HG03135 (cell line): Measurements from ENCODE around the gene FBXO36.
"Not testable (repeated sequence)": the region's sequence is repeated elsewhere in the genome, so short reads cannot be mapped to it uniquely, and the experiment has no call there.

Source experiments
- ATAC-seq: cut with Tn5 transposase; IDR thresholded peaks from one replicate; pipeline ENCODE4 v1.9.1; 2021; ENCODE audit warnings: mild to moderate bottlenecking, moderate library complexity; ENCODE audit not compliant: unreplicated experiment

The FBXO36 gene, protein sequence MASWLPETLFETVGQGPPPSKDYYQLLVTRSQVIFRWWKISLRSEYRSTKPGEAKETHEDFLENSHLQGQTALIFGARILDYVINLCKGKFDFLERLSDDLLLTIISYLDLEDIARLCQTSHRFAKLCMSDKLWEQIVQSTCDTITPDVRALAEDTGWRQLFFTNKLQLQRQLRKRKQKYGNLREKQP

DNA sequence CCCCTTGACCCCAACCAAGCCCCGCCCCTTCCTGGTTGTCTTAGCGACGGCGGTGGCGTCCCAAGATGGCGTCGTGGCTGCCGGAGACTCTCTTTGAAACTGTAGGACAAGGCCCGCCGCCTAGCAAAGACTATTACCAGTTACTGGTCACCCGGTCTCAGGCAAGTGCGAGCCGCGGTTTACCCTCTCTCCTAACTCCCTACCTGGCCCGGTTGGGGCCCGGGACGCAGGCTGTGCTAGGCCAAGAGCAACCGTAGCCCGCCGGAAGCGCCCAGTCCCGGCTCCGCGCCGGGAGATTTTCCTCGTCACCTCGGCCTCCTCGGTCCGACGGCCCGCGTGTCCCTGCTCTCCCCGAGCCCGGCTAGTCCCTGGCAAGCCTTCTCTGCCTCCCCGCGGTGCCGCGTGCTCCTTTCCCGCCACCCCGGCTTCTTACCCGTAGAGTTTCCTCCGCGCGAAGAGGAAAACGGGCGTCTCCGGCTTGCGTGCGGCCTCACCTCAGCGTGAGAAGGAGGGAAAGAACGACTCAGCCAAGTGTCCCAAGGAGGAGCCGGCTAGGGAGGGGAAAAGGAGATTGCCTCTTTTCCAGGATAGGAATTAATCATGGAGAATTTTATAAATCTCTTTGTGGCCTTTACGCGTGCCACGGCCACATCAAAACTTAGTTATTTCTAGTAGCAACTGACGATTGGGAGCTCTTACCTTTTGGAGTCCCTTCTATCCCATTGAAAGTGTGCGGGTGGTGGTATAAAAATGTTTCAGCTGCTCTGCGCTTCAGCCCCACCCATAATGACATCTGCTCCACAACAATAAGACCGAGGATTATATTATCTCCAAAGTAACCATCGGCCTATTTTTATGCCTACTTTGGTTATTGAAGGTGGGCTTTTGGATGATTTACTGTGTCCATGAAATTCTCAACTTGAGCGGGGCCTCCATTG, at the start of gene FBXO36:
Gene FBXO36 (plus strand): TSS at position 55 of the 938 bp plus-strand sequence. CDS start 11 bp downstream, at position 66.
- peak; percentile 62 for ATAC-seq

DNA sequence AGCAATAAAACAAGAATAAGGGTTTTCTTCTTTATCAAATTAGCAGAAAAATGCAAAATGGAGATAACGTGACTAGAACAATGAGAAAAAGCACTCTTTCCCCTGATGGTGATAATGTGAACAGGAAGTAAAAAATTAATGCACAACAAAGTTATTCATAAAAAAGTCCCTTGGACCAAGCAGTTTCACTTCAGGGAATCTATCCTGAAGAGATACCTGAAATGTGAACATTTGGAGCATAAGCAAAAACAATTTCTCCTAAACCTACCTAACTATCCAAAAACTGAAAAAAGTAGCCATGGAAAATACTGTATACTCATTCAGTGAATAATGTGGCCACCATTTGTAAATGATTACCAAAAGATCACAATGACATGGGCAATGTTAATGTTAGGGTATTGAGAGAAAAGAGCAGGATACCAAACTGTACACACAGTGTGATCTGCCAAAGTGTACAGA, 49.2 kb upstream of the FBXO36 start:
- peak; percentile 91 for ATAC-seq

DNA sequence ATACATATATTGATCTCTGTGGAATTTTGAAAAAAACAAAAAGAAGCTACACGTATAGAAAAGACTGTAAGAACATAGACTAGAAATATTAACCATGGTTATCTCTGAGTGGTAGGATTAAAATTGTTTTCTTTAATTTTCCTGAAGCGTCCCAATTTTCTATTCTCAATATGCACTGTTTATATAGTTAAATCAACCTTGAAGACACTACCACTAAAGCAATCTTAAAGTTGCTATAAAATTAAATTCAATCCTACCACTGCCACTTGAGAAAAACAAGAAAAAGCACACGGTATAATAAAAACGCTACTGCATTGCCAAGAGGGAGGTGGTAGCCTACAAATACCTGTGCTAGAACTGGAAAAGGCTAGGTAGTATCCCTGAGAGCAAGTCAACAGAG, 47.7 kb upstream of the FBXO36 start:
- ATAC-seq, result no peak

DNA sequence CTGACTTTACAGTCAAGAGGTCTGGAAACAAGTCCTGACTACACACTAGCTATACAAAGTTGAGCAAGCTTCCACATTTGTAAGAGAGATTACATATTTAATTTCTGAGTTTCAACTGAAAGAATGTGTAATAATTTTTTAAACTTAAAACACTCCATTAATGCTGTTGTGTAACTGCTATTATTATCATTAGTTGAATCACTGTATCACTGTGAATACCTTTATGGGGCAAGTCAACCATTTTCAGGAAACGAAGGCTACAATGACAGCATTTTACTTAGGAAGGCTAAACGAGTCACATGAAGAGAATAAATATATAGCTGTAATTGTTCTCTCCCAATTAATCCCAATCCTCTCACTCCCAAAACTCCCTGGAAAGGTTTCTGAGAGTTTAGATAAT, 46.8 kb upstream of the FBXO36 start:
- ATAC-seq, result no peak

DNA sequence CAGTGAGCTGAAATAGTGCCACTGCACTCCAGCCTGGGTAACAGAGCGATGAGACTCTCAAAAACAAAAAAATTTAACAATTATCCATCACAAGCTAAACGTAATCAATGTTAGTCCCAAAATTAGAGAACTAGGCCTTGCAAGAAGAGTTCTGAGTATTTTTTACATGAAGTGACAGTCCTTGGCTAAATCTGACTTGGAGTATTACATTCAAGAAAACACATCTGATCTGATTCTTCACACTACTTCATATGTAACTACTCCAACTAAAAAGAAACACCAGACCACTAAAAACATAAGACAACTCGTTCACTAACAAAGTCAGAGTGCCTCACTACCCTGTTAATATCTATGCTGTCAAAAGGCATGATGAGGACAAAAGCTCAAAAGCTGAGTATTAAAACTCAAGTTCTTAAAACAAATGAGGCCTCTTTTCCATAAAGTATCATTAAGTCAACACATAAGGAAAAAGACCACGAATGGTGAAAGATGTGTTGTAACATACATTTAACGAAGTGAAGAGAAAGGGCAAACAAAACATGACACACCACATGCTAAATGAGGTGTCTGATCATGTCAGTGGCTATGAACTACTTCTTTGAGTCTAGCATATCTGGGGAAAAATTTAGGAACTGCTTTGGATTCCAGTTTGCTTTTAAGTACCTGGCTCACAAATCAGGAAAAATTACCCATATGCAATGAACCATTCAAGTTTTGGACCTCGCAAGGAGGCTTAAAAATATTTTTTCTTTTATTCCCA, 42.9 kb upstream of the FBXO36 start:
- ATAC-seq, result no peak

DNA sequence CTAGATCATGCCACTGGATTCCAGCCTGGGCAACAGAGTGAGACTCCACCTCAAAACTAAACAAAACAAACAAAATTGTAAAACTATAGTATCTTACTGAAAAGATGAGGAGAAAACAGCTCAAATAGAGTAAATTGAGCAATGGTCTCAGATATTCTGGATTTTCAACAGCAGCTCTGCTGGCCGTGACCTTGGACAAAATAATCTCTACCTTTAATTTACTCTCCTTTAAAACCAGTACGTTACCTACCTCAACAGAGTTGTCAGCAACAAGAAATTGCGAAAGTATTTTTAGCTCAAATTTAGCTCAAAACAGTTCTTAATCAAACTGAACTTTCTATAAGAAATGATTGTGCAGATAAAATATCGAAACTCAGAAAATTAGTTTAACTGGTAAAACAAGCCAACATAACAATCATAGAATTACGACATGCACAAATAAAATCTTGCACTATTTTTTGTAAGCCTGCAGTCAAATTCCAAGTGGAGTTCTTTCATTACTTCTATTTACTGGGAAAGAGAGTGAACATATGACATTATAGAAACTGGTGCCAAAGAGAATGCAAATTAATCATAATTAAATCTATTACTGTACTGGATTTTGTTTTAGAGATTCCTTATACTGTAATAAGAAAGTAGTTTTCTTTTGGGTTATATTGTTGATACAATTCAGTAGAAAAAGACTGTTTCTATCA, 41.3 kb upstream of the FBXO36 start:
- ATAC-seq, result no peak

DNA sequence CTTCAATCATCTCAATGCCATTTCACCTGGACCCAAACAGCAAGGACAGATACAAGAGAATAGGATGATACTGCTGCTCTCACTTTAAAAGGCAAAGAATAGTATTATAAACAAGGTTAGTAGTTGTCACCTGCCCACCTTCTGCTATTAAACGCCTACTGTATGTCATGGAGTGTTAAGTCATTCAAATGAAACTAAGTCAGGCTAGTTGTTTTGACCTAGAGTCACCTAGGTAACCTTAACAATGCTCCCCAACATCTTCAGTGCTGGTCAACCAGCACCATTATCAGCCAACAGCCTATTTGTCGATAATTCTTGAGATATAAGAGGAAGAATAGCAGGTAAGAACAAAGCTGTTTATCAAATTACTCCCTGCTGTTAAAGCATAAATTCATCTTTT, 39.7 kb upstream of the FBXO36 start:
- no peak for ATAC-seq

DNA sequence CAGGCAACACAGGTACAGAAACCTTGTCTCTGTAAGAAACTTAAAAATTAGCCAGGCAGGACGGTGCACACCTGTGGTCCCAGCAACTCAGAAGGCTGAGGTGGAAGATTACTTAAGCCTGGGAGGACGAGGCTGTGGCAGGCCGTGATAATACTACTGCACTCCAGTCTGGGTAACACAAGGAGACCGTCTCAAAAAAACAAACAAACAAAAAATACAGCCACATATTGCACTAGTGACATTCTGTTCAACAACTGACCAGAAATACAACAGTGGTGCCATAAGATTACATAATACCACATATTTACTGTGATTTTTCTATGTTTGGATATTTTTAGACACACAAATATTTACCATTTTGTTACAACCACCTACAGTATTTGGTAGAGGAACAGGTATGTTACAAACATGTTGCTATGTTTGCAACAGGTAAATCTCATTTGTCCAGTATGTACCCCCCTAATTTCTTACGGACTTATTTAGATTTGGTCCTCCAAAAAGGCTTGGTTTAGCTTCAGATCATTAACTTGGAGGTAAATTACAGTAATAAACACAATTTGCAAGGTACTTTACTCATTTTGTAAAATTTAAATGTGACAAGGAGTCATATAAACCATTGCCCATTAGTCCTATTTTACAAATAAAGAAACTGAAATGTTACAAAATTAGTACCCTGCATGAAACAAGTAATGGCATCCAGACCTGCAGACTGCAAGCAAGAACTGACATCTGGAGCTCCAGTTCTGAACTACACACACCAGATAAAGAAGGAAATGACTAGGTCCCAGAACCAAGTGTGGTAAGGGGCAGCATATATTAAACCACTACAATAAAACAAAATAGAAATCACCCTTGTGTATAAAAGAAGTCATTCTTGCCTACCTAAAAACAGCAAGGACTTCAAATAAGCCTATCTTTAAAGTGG, 37.3 kb upstream of the FBXO36 start:
- no peak for ATAC-seq

DNA sequence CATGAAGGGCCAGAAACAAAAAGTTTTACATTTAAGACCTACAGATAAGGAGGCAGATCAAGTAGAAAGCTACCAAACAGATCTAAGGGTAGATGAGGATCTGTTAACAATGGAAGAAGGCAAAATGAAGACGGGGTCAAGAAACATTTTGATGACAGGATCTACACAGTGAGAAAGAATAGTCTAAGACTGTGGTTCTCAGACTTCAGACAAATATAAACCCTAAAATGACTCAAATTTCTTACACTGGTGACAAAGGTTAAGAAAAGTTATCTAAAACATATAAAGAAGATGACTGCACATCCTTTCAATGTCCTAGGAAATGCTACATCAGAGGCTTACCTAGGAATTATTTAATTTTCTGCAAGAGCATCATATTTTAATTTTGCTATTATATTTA, 34.9 kb upstream of the FBXO36 start:
- no peak for ATAC-seq

DNA sequence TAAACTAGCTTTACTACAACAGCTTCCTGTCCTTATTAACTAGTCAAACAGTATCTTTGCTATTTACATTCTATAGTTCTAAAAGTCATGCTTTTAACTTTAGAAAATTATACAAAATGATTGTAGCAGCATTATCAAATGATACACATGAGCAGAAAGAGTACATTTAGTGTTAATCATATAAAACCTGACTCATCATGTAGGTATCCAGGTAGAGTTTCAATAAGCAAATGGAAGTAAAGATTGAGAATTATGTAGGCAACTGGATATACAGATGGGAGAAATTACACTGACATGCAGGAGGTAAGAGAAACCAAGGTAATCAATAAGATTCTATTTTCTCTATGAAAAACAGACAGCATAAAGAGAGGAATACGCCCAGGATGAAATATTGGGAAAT, 34.3 kb upstream of the FBXO36 start:
- no peak for ATAC-seq

DNA sequence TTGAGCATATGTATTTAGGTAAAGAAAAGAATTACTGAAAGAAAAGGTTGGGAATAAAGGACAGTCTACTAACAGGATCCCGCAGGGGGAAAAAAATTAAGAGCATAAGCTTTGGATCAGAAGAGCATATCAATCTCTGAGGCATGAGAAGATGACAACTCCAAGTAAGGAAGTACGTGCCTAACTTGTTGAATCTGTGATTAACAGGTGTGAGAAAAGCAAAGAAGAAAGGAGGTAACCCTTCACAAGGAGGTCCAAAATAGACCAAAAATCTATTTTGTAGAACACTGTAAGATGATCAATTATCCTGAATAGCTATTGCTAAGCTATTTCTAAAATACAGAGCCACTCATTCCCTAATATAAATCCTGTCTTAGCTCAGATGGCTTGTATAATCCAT, 33.3 kb upstream of the FBXO36 start:
- no peak for ATAC-seq

DNA sequence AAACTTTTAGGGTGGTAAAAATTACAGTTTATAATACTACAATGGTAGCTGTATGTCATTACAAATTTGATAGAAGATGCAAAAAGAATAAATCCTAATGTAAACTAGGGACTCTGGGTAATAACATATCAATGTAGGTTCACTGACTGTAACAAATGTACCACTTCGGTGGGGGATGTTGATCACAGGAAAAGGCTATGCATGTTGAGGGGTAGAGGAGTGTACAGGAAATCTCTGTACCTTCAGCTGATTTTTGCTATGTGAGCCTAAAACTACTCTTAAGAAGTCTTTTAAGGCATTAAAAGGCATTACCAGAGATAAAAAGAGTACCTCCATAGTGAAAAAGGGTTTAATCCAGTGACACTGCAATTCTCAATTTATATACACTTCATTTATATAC, 25.4 kb upstream of the FBXO36 start:
- ATAC-seq, result no peak

DNA sequence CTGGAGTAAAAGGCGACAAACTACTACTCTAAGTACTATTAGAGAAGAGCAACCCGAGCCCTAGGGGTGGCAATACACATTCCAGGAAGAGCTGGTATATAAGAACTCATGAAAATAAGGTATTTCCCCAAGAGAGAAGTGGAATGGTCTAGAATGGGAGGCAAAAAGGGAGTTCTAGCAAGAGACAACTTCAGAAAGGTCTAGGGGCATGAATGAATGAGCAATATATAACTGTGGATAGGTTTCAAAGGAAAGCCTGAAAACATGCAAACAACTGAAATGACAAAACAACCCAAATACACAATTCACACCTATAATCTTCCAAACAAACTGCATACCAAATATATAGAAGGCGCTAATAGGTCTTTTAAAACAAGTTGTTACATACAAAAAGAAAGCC, 22.7 kb upstream of the FBXO36 start:
- no peak for ATAC-seq

DNA sequence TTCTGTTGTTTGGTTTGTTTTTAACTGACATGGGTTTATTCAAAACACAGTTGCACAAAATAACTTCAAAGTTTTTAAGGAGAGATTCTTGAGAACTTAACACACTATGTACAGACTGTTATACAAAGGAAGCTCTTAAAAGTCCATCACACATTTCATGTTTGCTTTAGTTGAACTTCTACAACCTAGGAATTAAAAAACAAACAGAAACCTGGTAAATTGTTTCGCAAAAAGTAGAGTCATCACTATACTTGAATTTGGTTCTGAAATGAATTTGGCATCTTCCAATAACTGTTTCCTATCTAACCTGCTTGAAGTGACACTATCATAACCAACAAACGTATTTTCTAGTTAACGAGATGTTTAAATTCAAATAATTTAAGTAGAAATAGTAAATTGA, 22.3 kb upstream of the FBXO36 start:
- ATAC-seq, result no peak

DNA sequence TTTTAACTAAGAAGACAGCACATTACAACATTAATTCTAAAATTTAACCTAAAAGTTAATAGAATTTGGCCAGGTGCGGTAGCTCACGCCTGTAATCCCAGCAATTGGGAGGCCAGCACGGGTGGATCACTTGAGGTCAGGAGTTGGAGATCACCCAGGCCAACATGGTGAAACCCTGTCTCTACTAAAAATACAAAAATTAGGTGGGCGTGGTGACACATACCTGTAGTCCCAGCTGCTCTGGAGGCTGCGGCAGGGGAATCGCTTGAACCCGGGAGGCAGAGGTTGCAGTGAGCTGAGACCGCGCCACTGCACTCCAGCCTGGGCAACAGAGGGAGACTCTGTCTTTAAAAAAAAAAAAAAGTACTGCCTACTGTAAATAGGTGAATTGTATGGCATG, 21.8 kb upstream of the FBXO36 start:
- ATAC-seq, result not testable (repeated sequence)

DNA sequence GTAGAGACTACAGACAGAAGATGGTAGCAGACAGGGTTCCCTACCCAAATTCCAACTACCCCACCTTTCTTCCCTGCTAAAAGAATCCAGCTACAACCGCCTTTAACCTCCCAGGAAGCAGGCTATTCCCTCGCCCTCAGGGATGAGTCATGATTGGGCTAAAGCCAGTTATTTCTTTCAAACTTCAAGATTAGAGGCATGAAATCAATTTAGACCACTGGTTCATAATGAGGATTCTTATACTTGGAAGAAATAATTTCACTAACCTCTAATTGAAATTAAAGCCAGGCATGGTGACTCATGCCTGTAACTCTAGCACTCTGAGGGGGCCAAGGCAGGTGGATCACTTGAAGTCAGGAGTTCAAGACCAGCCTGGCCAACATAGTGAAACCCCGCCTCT, 20.5 kb upstream of the FBXO36 start:
- ATAC-seq, result no peak

DNA sequence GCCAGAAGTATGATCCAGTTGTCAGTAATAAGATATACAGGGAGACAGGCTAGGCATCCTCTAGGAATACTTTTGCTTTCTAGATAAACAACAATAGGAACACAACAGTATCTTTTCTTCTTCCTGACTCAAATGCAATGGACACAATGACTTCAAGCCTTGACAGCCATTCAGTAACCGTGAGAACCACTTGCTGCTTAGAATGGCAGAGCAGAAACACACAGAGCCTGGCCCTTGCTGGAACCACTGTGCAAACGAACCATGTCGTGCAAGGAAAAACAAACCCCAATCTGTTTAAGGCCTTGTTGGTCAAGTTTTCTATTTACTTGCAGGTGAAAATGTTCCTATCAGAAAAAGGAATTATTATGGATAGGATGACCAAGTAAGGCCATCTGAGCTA, 19.3 kb upstream of the FBXO36 start:
- ATAC-seq, result no peak

DNA sequence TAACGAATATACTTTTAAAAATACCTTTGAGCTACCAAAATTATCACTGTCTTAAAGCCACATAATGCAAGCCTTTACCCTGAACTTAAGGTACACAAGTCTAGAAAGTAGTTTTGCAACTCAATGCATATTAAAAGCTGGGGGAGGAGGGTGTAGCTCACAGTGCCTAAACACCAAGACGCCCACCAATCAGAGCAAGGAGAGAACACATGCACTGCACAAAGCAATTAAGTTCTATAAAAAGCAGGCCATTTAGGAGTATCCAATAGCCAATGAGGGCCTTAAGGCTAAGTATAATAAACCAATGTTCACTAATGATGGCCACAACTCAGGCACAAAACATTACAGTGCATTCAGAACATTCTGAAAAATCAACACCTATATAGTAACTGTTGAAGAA, 16.7 kb upstream of the FBXO36 start:
- ATAC-seq, result no peak

DNA sequence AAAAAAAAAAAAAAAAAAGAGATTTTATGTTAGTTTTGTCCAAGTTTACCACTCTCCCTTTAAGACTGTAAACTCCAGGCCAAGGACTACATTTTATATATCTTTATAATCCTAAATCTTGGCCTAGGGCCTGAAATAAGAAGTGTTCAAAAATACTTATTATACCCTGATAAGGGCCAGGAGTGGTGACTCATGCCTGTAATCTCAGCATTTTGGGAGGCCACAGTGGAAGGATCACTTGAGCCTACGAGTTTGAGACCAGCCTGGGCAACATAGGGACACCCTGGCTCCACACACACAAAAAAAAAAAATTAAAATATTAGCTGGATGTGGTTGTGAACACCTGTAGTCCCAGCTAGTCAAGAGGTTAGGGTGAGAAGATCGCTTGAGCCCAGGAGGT, 13.2 kb upstream of the FBXO36 start:
- no peak for ATAC-seq
